Naive thymus-derived CD4-positive, alpha-beta T cell (primary cell): Measurements from ENCODE around the gene CCL25. TPM values are rescaled to one million over a fixed set of nuclear protein-coding genes. Genes with fewer than 3 reads are reported as not detected.

Source experiments
- ATAC-seq: fragments of 150-1000 bp; cut with Tn5 transposase; 2 replicates; pipeline ENCODE4 v1.10.0; 2021; ENCODE audit warnings: mild to moderate bottlenecking, moderate library complexity
- CTCF ChIA-PET: fragments of 350-600 bp; sonication (Branson Sonifier 250); formaldehyde crosslinking; loops from one replicate; lab custom pipeline; 2021; ENCODE audit warnings: antibody characterized with exemption; lab: Charles Lee
- POLR2A ChIA-PET: fragments of 350-600 bp; sonication (Branson Sonifier 250); formaldehyde crosslinking; loops from one replicate; lab custom pipeline; 2021; ENCODE audit warnings: antibody characterized with exemption, inconsistent platforms; lab: Charles Lee
- DNase-seq, 9 donors: peaks; one replicate each; pipeline versions ENCODE4 v3.0.0 to v3.0.0-alpha.2; 2020 to 2022; ENCODE audit warnings: mixed read lengths in 1 of 9
- H3K27ac ChIP-seq: one replicate; pipeline ENCODE4 v1.7.0; 2013; ENCODE audit warnings: mild to moderate bottlenecking, low read depth, low read length, moderate library complexity
- H3K27me3 ChIP-seq, 2 donors: one replicate each; pipeline ENCODE4 v1.7.0; 2013; ENCODE audit warnings: low read length in 2 of 2, mild to moderate bottlenecking in 2 of 2, moderate library complexity in 2 of 2; ENCODE audit not compliant: control insufficient read depth in 2 of 2, insufficient read depth in 2 of 2
- H3K36me3 ChIP-seq, 3 experiments: 1 replicate in 2 of 3; 2 replicates in 1 of 3; pipeline ENCODE4 v1.7.0; 2013; ENCODE audit warnings: low read length in 3 of 3, mild to moderate bottlenecking in 3 of 3, moderate library complexity in 1 of 3; ENCODE audit not compliant: insufficient read depth in 3 of 3, control insufficient read depth in 2 of 3
- H3K4me1 ChIP-seq, 2 donors: one replicate each; pipeline ENCODE4 v1.7.0; 2013; ENCODE audit warnings: low read length in 2 of 2, mild to moderate bottlenecking in 2 of 2, moderate library complexity in 1 of 2; ENCODE audit not compliant: control insufficient read depth in 2 of 2, insufficient read depth in 2 of 2
- H3K4me3 ChIP-seq: 2 replicates; pipeline ENCODE4 v1.7.0; 2013; ENCODE audit warnings: mild to moderate bottlenecking, low read length
- H3K9me3 ChIP-seq, 3 experiments: 1 replicate in 2 of 3; 2 replicates in 1 of 3; pipeline ENCODE4 v1.7.0; 2013; ENCODE audit warnings: low read length in 3 of 3; ENCODE audit not compliant: control insufficient read depth in 2 of 3
- H3K27ac Mint-ChIP-seq, 9 donors: one replicate each; pipeline ENCODE4 v1.8.0; 2020 to 2022; ENCODE audit warnings: mixed read lengths in 9 of 9, mild to moderate bottlenecking in 8 of 9, moderate library complexity in 5 of 9, inconsistent platforms in 2 of 9
- H3K27me3 Mint-ChIP-seq, 5 donors: one replicate each; pipeline ENCODE4 v1.8.0; 2021 to 2022; ENCODE audit warnings: mixed read lengths in 5 of 5, mild to moderate bottlenecking in 1 of 5
- H3K36me3 Mint-ChIP-seq, 5 donors: one replicate each; pipeline ENCODE4 v1.8.0; 2020 to 2022; ENCODE audit warnings: mixed read lengths in 5 of 5, mild to moderate bottlenecking in 3 of 5, inconsistent platforms in 1 of 5
- H3K4me1 Mint-ChIP-seq, 7 donors: one replicate each; pipeline ENCODE4 v1.8.0; 2020 to 2022; ENCODE audit warnings: mixed read lengths in 7 of 7, mild to moderate bottlenecking in 3 of 7, inconsistent platforms in 1 of 7
- H3K4me3 Mint-ChIP-seq, 10 donors: one replicate each; pipeline ENCODE4 v1.8.0; 2020 to 2022; ENCODE audit warnings: mild to moderate bottlenecking in 10 of 10, mixed read lengths in 10 of 10, moderate library complexity in 6 of 10, inconsistent platforms in 2 of 10
- H3K9me3 Mint-ChIP-seq, 11 donors: one replicate each; pipeline ENCODE4 v1.8.0; 2020 to 2022; ENCODE audit warnings: mixed read lengths in 11 of 11, mild to moderate bottlenecking in 4 of 11, inconsistent platforms in 1 of 11, moderate library complexity in 1 of 11
- intact Hi-C, 2 donors: fragments of 100-400 bp; cut with micrococcal nuclease; formaldehyde crosslinking; loops; one replicate each; pipeline ENCODE4 v1.15.1; 2023
- polyA plus RNA-seq, 2 donors: library from polyadenylated mRNA; unstranded; fragments of 300-500 nt; fragmentation: Illumina TruSeq; gene quantifications; one replicate each; pipeline ENCODE4 v1.2.3, GENCODE V29; 2021
- total RNA-seq, 6 experiments: library from RNA in 5 of 6; stranded (reverse) in 5 of 6; gene quantifications; 1 replicate in 5 of 6; 2 replicates in 1 of 6; pipeline ENCODE4 v1.2.3 and lab custom pipeline; 2021 to 2026

The CCL25 gene
- total and polyA plus RNA-seq, 7 experiments from 2014 or later, result 2.3 TPM; not detected in 6

DNA sequence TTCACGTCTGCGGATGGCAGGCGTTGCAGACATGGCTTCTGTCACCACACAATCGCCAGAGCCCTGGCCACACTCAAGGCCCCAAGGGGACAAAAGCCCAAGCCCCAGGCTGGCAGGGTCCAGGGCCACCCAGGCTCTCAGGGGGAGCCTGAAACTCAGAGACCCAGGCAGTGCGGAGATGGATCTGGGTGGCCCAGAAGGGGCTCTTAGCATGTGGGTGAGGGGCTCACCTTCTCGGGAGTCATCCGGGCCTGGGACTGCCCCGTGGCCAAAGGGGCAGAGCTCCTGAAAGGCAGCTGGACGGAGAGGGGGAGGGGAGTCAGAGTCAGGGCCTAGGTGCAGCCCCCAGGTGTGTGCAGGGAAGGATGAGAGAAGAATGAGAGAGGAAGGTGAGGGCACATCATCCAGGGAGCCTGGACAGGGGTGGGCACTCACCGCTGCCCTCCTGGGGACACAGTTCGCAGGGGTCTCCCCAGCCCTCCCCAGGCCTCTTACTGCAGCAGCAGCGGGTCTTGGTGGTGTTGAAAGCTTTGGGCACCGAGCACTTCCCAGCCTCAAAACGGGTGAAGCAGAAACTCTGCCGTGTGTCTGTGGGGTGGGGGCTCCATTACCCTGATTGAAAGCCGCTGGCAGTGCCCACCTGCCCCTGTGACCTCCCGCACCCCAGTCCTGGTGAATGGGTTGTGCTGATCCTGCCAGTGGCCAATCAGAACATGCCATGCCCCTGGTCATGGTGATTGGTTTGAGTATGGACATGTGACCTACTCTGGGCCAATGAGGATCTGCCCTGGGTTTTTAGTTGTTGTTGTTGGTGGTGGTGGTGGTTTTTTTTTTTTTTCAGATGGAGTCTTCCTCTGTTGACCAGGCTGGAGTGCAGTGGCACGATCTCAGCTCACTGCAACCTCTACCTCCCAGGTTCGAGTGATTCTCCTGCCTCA, 37.4 kb downstream of the CCL25 start:
- H3K9me3 Mint-ChIP-seq, result peaks cover 0 to 16% (median 14%) of the 10 kb centered on the region in 11 donors
- Histone ChIP-seq H3K27me3 (no peaks in the 10 kb centered on the region), H3K4me3 (no peak overlapping the region), H3K27ac (no peak overlapping the region), H3K4me1 (no peaks in the 10 kb centered on the region), H3K9me3 (peaks cover 0 to 13% (median 0%) of the 10 kb centered on the region in 3 experiments), H3K36me3 (no peaks in the 10 kb centered on the region)
- H3K4me3 Mint-ChIP-seq, result no peak overlapping the region
- intact Hi-C loops, result no loop called here
- ChIA-PET CTCF (interaction anchor here (0.7 kb wide), 1 partner anchor 289 kb away, joined by 3 read pairs; no protein-coding TSS in a partner anchor), POLR2A (no interaction called here)
- H3K27ac Mint-ChIP-seq, result no peak overlapping the region
- no peaks in the 10 kb centered on the region for H3K36me3 Mint-ChIP-seq
- H3K27me3 Mint-ChIP-seq, result peaks cover 0 to 5% (median 0%) of the 10 kb centered on the region in 5 donors
- ATAC-seq, result no peak
- H3K4me1 Mint-ChIP-seq, result no peaks in the 10 kb centered on the region
- DNase-seq, result no peak

GRCh38 chr19:8090950-8091349, 38.4 kb downstream of the CCL25 start:
- Histone ChIP-seq H3K4me3 (no peak overlapping the region), H3K27me3 (no peaks in the 10 kb centered on the region), H3K27ac (no peak overlapping the region), H3K9me3 (peaks cover 1 to 23% (median 2%) of the 10 kb centered on the region in 3 experiments), H3K4me1 (no peaks in the 10 kb centered on the region), H3K36me3 (no peaks in the 10 kb centered on the region)
- intact Hi-C loops, result no loop called here
- ATAC-seq (no peak), DNase-seq (no peak)
- CTCF ChIA-PET, result interaction anchor here (0.7 kb wide), 1 partner anchor 290 kb away, joined by 3 read pairs; no protein-coding TSS in a partner anchor
- H3K4me3 Mint-ChIP-seq, result no peak overlapping the region
- H3K27me3 Mint-ChIP-seq, result peaks cover 0 to 5% (median 0%) of the 10 kb centered on the region in 5 donors
- no peaks in the 10 kb centered on the region for H3K36me3 Mint-ChIP-seq
- peaks cover 0 to 26% (median 21%) of the 10 kb centered on the region in 11 donors for H3K9me3 Mint-ChIP-seq
- H3K27ac Mint-ChIP-seq, result no peak overlapping the region
- no peaks in the 10 kb centered on the region for H3K4me1 Mint-ChIP-seq
- POLR2A ChIA-PET, result no interaction called here

GRCh38 chr19:8093740-8094139, 41.2 kb downstream of the CCL25 start:
- no peak overlapping the region for H3K4me3 Mint-ChIP-seq
- ATAC-seq (no peak), DNase-seq (no peak)
- H3K36me3 Mint-ChIP-seq, result peaks cover 0 to 6% (median 0%) of the 10 kb centered on the region in 5 donors
- Histone ChIP-seq H3K27ac (no peak overlapping the region), H3K4me3 (no peak overlapping the region), H3K9me3 (peaks cover 6 to 34% (median 10%) of the 10 kb centered on the region in 3 experiments), H3K36me3 (no peaks in the 10 kb centered on the region), H3K4me1 (no peaks in the 10 kb centered on the region), H3K27me3 (no peaks in the 10 kb centered on the region)
- H3K27me3 Mint-ChIP-seq, result peaks cover 0 to 5% (median 2%) of the 10 kb centered on the region in 5 donors
- H3K4me1 Mint-ChIP-seq, result no peaks in the 10 kb centered on the region
- intact Hi-C loops, result no loop called here
- ChIA-PET CTCF (no interaction called here), POLR2A (interaction anchor here (0.6 kb wide), 1 partner anchor 18 kb away, joined by 3 read pairs; no protein-coding TSS in a partner anchor)
- no peak overlapping the region for H3K27ac Mint-ChIP-seq
- H3K9me3 Mint-ChIP-seq, result peaks cover 0 to 42% (median 27%) of the 10 kb centered on the region in 11 donors

DNA sequence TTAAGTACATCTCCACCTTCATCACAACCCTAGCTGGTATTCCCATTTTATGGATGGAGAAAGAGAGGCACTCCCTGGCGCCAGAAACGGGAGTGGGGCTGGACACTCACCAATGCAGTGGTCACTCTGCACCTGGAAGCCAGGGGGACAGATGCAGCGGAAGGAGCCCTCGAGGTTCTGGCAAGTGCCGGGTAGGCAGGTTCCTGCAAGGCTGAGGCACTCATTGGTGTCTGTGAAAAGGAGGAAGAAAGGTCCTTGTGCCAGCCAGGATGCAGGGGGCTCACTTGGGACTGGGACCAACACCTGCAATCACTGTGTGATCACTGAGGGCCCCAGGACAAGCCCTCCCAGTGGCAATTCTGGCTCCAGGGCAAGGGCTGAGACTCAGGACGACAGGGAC, 41.8 kb downstream of the CCL25 start:
- Histone ChIP-seq H3K36me3 (no peaks in the 10 kb centered on the region), H3K27me3 (no peaks in the 10 kb centered on the region), H3K9me3 (peaks cover 6 to 34% (median 10%) of the 10 kb centered on the region in 3 experiments), H3K27ac (no peak overlapping the region), H3K4me1 (no peaks in the 10 kb centered on the region), H3K4me3 (no peak overlapping the region)
- H3K27ac Mint-ChIP-seq, result no peak overlapping the region
- H3K27me3 Mint-ChIP-seq, result peaks cover 0 to 5% (median 5%) of the 10 kb centered on the region in 5 donors
- POLR2A ChIA-PET, result no interaction called here
- intact Hi-C loops, result no loop called here
- no peak overlapping the region for H3K4me3 Mint-ChIP-seq
- ATAC-seq, result no peak
- H3K36me3 Mint-ChIP-seq, result peaks cover 0 to 6% (median 0%) of the 10 kb centered on the region in 5 donors
- peaks cover 0 to 42% (median 27%) of the 10 kb centered on the region in 11 donors for H3K9me3 Mint-ChIP-seq
- no peak for DNase-seq
- no peaks in the 10 kb centered on the region for H3K4me1 Mint-ChIP-seq
- CTCF ChIA-PET, result no interaction called here

- Mint-ChIP-seq H3K27ac (no peak overlapping the region), H3K9me3 (peaks cover 0 to 42% (median 25%) of the 10 kb centered on the region in 11 donors), H3K4me3 (no peak overlapping the region), H3K4me1 (no peaks in the 10 kb centered on the region), H3K27me3 (peaks cover 0 to 5% (median 5%) of the 10 kb centered on the region in 5 donors), H3K36me3 (peaks cover 0 to 6% (median 0%) of the 10 kb centered on the region in 5 donors)
- Histone ChIP-seq H3K27me3 (no peaks in the 10 kb centered on the region), H3K9me3 (peaks cover 6 to 34% (median 10%) of the 10 kb centered on the region in 3 experiments), H3K4me3 (no peak overlapping the region), H3K4me1 (no peaks in the 10 kb centered on the region), H3K27ac (no peak overlapping the region), H3K36me3 (no peaks in the 10 kb centered on the region)
- no peak for ATAC-seq
- DNase-seq, result no peak
- CTCF ChIA-PET, result no interaction called here
- intact Hi-C loops, result no loop called here
- POLR2A ChIA-PET, result interaction anchor here (0.8 kb wide), 1 partner anchor 36 kb away, joined by 4 read pairs; no protein-coding TSS in a partner anchor
These were observed 42.9 kb downstream of the CCL25 start for GRCh38 chr19:8095354-8095886.

DNA sequence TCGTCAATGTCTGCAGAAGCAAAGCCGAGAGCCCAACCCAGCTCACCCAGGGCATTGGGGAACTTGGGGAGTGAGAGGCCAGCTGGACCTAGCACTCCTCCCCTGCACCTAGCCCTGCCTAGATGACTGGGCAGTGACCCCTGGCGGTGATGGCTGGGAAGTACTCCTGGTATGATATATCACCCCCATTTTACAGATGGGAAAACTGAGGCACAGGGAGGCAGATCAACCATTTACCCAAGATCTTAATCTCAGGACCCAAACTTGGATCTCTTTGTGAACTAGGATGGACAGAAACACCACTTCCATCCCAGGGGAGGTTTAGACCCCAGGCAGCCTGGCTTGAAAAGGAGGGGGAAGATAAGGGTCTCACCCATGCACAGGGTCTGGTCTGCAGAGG, 43.5 kb downstream of the CCL25 start:
- ATAC-seq (no peak), DNase-seq (no peak)
- Mint-ChIP-seq H3K4me3 (no peak overlapping the region), H3K9me3 (peaks cover 0 to 42% (median 25%) of the 10 kb centered on the region in 11 donors), H3K27ac (no peak overlapping the region), H3K4me1 (no peaks in the 10 kb centered on the region), H3K36me3 (peaks cover 0 to 6% (median 0%) of the 10 kb centered on the region in 5 donors), H3K27me3 (peaks cover 0 to 5% (median 5%) of the 10 kb centered on the region in 5 donors)
- Histone ChIP-seq H3K36me3 (no peaks in the 10 kb centered on the region), H3K27ac (no peak overlapping the region), H3K27me3 (no peaks in the 10 kb centered on the region), H3K4me3 (no peak overlapping the region), H3K9me3 (peaks cover 6 to 34% (median 10%) of the 10 kb centered on the region in 3 experiments), H3K4me1 (no peaks in the 10 kb centered on the region)
- intact Hi-C loops, result no loop called here
- POLR2A ChIA-PET, result no interaction called here
- CTCF ChIA-PET, result no interaction called here
